Anterior cingulate cortex (tissue), 58 donors: Measurements from ENCODE around the gene HSP90AA1.
A peak's percentile ranks its signal among the peaks of the same experiment; 100 is the strongest.
"Not testable (repeated sequence)": the region's sequence is repeated elsewhere in the genome, so short reads cannot be mapped to it uniquely, and the experiment has no call there.

Experiments used
- DNase-seq, 58 donors: peaks; one replicate each; lab custom pipeline; 2025; lab: John Stamatoyannopoulos, UW

The HSP90AA1 gene

GRCh38 chr14:102095231-102095870 is 8.5 kb upstream of the HSP90AA1 start:
- DNase-seq = no peak

GRCh38 chr14:102094101-102094500 is 7.3 kb upstream of the HSP90AA1 start:
- DNase-seq = no peak

GRCh38 chr14:102092806-102093205 is 6.0 kb upstream of the HSP90AA1 start:
- no peak for DNase-seq

- no peak for DNase-seq
Measured at GRCh38 chr14:102090713-102091112, 3.9 kb upstream of the HSP90AA1 start.

- DNase-seq = no peak
Measured at GRCh38 chr14:102089621-102090343, 2.9 kb upstream of the HSP90AA1 start.

GRCh38 chr14:102088012-102088792 is 1.4 kb upstream of the HSP90AA1 start:
- DNase-seq = peak in 41 of 58 donors; percentile 4 to 75 (median 43)

- no peak for DNase-seq
Measured at GRCh38 chr14:102087762-102088011, 843 bp upstream of the HSP90AA1 start.

GRCh38 chr14:102086709-102086971 is 204 bp downstream of the HSP90AA1 start:
- DNase-seq = no peak

- peak in 32 of 58 donors; percentile 8 to 90 (median 46) for DNase-seq
Measured at GRCh38 chr14:102085948-102086708, 716 bp downstream of the HSP90AA1 start.

- DNase-seq = peak in 2 of 58 donors; percentile 38 to 54
Measured at GRCh38 chr14:102085488-102085887, 1.4 kb downstream of the HSP90AA1 start.

GRCh38 chr14:102084931-102085330 is 1.9 kb downstream of the HSP90AA1 start:
- no peak for DNase-seq

GRCh38 chr14:102084522-102084921 is 2.3 kb downstream of the HSP90AA1 start:
- not testable (repeated sequence) for DNase-seq

- DNase-seq = no peak
Measured at GRCh38 chr14:102081231-102082080, 5.4 kb downstream of the HSP90AA1 start.

- peak in 3 of 58 donors; percentile 41 to 62 (median 54) for DNase-seq
Measured at GRCh38 chr14:102080183-102081080, 6.4 kb downstream of the HSP90AA1 start.

GRCh38 chr14:102079700-102079979 is 7.2 kb downstream of the HSP90AA1 start:
- peak in 2 of 58 donors; percentile 52 to 61 for DNase-seq

GRCh38 chr14:102078831-102079699 is 7.8 kb downstream of the HSP90AA1 start:
- DNase-seq = peak in 4 of 58 donors; percentile 31 to 75 (median 62)

GRCh38 chr14:102078361-102078791 is 8.5 kb downstream of the HSP90AA1 start:
- DNase-seq = peak in 2 of 58 donors; percentile 26 to 66

GRCh38 chr14:102077382-102077709 is 9.5 kb downstream of the HSP90AA1 start:
- DNase-seq = no peak
